SKM-1 treated with dmso at 0.1 percent for 144 hours (cell line): ENCODE measurements around the gene ARHGEF7.
"Not testable (repeated sequence)": the region's sequence is repeated elsewhere in the genome, so short reads cannot be mapped to it uniquely, and the experiment has no call there.

ENCODE experiments used
- DNase-seq: peaks from one replicate; lab custom pipeline; 2025; ENCODE audit not compliant: unreplicated experiment; lab: John Stamatoyannopoulos, UW

ARHGEF7 gene

DNA sequence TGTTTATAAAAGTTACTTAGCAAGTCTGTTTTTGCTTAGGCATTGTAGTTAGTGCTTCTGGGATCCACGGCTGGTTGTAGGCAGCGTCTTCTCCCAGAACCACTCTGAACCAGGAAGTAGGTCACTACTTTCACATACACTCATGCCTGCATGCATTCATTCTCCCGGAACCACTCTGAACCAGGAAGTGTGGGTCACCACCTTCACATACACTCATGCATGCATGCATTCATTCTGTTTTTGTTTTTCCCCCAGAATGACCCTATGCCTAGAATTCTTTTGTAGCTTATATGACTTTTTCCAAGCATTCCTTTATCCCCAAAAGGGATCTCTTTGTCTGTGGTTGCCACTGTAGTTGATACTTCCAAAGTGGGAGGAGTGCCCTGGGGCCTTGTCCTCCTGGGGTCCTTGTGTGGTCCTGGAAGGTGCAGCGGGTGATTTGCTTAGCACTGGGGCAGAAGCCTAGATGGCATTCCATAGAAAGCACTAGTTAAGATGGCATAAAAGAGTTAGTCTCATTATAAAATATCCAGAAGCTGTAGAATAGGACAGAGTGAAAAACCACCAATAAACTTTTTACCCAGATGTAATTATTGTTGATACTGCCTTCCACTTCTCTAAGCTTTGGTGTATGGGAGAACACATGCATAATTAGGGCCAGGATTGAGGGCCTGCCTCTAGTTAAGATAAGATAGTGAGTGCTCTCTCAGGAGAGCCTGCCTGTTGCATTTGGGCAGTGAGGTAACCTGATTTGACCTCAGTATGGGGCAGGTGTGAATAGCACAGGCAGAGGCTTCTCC is 136.7 kb downstream of the ARHGEF7 start:
- no peak for DNase-seq

DNA sequence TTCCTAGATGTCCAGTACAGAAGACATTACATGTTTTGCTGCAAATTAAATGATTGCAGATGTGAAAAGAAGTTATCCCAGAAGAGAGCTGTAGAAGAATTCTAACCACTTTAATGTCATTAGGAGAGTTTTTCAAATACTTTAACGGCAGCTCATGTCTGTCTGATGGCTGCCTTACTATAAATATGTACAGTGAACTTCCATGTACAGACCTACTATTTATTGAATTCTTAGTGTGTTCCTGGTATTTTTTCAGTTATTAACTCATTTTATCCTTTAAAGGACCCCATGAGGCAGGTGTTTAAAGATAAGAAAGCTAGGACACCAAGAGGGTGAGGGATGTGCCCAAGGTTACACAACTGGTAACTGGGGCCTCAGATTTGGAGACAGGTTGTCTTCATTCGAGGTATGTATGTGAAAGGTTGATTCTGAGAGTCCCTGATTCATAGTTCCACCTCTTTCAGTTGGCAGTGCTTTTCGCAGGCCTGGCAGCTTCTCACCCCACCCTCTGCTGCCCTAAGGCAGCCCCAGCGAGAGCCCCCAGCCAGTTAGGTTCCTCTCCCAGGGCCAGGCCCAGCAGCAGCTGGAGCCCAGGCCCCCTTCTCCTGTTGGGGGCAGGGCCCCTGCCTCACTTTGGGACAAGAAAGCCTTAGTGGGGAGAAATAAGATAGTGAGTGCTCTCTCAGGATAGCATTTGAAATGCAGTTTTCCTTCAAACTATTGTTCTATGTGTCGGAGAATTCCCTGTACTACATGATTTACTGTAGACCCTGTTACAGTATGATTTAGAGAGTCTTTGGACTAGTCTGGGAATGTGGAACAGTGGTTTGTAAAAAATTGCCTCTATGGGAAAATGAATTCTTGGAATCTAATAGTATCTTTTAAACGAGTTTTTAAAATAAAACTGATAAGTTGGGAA is 137.6 kb downstream of the ARHGEF7 start:
- no peak for DNase-seq

DNA sequence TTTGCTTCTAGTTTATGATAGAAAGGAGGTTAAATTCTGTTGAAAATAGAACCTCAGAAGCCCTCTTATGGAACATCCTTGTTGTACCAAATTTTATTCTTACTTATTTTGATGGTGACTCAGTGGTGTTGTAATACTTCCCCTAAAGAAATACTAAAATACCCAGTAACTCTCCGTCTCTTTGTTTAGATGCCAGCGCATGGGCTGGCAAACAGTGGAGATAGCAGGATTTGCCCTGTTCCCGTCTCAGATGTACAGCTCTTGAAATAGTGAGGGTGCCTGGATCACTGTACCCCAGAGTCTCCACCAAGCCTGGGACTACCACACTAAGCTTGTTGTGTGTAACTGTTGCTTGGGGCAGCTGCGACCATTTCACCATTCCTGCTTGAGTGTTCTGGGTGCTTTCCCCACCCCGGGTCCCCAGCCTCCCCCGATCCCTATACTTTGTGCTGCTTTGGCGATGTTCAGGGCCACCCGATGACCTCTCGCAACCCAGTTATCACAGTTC is 138.3 kb downstream of the ARHGEF7 start:
- DNase-seq, result no peak

DNA sequence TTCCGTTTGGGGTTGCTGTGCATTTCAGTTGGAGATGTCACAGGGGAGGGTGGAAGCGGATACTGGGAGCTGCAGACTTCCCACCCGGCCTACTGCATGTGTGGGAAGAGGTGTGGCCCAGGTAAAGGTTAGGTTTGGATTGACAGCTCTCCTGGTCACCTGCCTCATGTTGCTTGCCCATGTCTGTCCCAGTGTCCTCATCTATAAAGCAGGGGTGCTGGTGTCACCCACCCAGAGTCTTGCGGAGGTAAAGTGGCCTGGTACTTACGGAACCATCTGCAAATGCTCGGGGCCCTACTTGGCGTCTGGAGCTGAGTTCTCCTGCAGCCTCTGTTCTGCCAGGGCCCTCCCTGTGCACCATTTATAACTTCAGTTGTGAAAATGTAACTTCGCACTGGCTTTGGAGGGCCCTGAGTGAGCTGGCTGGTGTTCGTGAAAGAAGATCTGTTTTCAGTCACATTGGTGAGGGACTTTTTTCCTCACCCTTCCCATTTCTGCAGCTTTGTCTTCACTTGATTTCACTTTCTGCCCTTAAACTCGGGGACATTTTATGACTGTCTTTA is 140.2 kb downstream of the ARHGEF7 start:
- DNase-seq, result no peak

DNA sequence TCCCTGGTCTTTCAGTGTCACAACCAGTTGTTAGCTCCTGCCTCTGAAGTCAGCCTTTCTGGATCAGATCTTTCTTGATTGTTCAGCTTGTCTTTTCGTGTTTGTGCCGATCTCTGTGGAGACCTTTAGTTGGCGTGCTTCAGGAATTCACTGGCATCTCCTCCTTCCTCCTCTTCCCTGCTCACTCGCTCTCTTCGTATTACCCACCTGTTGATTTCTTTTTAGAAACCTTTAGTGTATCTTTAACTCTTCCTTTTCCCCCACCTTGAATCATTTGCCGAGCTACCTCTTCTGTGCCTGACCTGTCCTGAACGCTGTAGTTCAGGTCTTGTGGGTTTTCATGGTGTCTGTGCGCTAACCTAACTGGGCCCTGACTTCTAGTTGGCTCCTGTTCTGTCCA is 141.3 kb downstream of the ARHGEF7 start:
- no peak for DNase-seq

DNA sequence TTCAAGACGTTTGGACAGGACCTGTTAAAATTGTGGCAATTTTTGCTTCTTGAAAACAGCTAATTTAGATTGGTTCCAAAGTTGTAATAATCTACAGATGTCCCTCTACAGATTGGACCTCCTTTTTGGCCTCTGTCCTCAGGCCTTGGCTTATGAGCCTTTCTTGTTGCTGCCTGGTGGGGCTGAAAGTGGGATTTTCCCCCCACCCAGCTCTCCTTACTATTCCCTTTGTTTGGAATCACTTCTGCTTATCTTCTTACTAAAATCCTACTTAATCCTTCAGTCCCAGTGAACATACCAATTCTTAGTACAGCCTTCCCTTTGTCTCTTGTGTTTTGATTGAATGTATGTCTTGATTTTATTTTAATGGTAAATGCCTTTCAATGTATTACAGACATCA is 141.8 kb downstream of the ARHGEF7 start:
- no peak for DNase-seq

DNA sequence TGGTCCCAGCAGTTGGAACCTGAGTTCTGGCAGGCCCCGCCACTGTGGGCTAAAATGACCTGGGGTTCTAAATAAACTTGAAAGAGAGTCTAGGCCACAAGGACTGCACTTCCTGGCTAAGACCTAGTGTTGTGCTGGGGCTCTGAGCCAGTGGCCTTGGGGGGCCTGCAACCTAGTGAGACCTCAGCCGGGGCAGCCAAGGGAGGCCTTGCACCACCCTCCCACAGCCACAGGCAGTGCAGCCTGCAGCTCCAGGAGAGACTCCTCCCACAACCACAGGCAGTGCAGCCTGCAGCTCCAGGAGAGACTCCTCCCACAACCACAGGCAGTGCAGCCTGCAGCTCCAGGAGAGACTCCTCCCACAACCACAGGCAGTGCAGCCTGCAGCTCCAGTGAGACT is 142.8 kb downstream of the ARHGEF7 start:
- DNase-seq, result not testable (repeated sequence)

DNA sequence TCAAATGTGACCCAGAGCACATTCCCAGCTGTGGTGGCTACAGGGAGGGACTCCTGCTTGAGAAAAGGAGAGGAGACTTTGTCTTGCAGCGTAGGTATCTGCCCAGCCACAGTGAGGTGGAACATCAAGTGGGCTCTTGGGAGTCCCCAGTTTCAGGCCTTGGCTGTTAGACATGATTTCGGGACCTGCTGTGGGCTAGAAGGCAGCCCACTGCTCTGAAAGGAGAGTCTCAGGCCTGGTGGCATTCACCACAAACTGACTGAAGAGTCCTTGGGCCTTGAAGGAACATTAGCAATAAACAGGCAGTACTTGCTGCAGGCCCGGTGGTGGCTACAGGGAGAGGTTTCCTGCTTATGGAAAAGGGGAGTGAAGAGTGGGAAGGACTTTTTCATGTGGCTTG is 143.5 kb downstream of the ARHGEF7 start:
- no peak for DNase-seq

DNA sequence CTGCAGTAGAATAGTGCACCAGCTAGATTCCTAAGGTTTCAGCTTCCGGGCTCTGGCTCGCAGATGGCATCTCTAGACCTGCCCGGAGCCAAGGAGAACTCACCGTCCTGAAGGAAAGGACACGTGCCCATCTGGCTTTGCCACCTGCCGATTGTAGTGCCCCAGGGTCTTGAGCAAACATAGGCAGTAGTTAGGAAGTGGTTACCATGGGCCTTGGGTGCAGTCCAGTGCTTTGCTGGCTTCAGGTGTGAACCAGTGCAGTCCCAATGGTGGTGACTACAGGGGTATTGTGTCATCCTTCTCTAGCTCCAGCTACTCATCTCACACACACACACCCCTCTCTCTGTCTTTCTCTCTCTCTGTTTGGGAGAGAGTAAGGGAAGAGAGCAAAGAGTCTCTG is 143.9 kb downstream of the ARHGEF7 start:
- DNase-seq, result no peak

DNA sequence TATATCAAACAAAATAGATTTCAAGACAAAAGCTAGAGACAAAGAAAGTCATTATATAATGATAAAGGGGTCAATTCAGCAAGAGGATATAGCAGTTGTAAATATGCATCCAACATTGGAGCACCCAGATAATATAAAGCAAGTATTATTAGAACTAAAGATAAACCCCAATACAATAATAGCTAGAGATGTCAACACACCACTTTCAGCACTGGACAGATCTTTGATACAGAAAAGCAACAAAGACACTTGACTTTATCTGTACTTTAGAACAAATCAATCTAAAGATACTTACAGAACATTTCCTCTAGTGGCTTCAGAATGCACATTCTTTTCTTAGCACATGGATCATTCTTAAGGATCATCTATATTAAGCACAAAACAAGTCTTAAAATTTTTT is 146.2 kb downstream of the ARHGEF7 start:
- no peak for DNase-seq

DNA sequence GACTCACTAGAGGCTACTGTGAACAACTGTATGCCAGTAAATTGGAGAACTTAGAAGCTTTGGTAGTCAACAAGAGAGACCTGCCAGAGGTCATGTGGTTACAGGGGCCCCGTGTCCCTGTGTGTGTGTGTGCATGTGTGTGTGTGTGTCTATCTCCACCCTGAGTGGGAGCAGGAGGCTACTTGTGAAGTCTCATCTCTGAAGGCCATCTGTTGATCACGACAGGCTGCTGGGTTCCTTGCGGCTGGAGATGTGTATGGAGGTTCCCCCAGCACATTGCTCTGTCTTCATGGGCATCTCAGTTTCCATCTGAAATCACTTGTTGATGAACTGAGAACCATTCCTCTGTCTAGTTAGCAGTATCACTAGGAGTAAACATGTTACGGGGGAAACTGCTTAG is 147.2 kb downstream of the ARHGEF7 start:
- no peak for DNase-seq

DNA sequence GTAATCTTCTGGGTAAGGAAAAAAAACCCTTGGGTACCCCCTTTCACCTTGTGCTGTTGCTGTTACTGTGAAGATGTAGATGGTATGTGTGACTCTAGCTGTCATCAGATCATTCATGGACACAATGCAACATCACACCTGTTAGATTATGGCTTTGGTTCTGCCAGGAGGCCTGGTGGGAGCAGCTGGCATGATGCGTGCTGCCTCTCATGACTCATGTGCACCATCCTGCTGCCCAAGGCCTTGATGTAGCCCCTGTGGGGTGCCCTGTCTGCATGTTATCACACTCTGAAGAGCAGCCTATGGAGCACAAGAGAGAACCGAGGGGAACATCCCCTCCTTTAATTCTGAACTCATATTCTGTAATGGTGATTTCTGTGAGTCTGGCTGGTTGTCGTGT is 147.6 kb downstream of the ARHGEF7 start:
- no peak for DNase-seq

DNA sequence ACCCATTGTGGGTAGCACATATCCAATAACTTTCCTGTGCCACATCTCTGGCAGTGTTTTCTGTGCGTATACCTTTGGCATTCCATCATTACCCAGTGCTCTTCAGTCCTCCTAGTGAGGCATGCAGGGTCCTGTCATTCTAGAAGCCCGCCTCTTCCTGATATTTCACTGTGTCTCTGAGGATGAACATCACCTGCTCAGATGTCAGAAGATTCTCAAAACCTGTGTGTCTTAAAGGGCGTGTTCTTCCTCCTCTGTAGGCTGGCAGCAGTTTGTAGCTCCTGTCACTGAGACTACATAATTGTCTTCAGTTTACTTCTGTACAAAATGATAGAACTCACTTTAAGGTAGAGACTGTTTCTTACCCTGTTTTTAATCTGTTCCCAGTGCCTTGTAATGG is 148.5 kb downstream of the ARHGEF7 start:
- no peak for DNase-seq

DNA sequence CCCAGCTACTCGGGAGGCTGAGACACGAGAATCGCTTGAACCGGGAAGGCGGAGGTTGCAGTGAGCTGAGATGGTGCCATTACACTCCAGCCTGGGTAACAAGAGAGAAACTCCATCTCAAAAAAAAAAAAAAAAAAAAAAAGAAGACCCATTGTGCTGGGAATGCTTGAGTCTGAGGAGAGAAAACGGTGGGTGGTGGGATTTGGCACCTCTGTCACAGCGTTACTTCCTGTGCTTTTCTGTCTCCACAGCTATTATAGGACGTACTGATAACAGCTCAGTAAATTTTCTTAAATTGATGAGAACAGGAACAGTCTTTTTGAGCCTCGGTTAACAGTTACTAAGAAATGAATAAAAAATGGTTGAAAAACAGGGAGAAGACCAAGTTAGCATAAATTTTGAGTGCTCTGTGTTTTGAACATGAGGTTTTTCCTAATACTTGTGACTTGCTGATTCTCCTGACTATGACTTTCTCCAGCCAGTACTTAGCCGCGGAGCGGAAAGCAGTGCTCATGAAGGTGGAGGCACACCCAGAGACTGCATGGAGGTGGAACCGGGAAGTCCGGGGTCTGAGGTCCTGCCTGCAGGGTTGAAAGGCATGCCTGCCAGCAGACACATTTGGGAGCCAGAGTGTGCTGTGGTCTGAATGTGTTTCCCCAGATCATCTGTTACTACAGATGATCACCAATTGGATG is 150.0 kb downstream of the ARHGEF7 start:
- DNase-seq, result no peak

DNA sequence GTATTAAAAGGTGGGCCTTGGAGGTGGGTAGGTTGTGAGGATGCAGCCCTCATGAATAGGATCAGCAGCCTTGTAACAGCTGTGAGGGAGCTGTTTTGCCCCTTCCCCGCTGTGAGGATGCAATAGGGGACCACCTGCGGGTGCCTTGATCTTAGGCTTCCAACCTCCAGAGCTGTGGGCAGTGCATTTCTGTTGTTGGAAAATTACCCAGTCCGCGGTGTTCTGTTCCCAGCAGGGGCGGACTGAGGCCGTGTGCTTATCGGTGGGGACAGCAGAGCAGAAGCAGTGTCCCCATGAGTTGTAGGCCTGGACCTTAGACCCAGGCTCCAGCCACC is 150.6 kb downstream of the ARHGEF7 start:
- no peak for DNase-seq

DNA sequence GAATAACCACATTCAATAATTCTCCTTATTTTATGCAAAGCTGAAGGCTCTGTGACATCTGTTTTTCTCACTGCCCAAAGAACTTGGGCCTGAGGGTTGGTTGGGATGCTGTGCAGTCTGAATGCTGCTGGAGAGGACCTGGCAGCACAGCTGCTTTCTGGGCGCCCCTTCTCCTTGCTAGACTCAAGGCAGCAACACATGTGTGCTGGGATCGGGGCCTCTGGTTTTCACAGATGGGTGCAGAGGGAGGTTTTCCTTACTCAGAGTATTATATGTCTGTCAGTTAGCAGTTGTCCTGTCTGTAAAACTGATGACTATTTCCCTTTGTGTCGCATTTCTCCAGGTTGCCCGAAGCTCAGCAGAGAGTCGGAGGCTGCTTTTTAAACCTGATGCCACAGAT is 152.1 kb downstream of the ARHGEF7 start:
- DNase-seq, result no peak

DNA sequence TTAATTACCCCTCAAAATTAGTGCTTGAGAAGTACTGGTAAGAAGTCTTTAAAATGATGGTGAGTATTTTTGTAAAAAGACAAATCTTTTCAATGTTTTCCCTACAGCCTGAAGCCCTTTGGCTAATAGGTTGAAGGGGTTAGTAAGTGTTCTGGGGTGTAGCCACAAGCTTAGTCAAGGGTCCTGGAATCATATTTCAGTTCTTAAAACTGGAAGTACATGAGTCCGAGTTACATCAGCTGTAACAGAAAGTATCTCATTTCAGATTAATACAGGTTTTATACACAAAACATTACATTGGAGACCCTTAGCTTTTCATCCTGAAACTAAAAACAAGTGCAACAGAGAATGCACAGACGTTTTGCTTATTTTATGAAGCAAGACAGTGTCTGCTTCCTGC is 152.7 kb downstream of the ARHGEF7 start:
- no peak for DNase-seq

DNA sequence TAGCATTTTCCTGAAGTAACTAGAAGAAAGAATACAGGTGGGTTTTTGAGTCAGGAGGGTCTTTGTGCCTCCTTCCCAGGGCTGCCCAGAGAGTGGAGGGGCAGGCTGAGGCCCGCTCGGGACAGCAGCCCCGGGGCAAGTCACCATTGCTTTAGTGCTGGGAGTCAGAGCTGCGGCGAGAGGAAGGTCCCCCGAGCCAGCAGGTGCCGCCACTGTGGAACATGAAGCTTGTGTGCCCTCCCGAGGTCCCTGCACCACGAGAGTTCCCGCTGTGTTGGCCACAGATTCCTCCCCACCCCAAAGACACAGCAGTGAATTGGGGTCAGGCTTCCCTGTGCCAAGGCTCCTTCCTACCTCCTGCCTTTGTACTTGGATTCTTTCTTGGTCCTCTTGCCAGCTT is 154.4 kb downstream of the ARHGEF7 start:
- no peak for DNase-seq

DNA sequence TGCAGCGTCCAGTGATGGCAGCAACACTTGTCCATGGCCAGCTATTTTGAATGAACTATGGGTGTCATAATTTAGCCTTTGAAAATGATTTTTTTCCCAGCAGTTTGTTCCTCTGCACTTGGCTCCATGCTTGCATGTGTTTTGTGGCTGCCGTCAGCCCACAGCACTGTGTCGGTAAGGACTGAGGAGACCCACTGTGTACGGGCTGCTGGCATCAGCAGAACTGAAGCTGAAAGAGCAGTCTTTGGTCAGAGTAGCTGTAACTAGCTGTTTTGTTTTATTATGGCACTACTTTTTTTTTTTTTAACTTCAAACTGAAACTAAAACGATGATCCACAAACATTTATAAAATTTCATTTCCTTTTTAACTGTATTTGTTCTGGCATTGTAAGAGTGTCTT is 155.0 kb downstream of the ARHGEF7 start:
- DNase-seq, result no peak

DNA sequence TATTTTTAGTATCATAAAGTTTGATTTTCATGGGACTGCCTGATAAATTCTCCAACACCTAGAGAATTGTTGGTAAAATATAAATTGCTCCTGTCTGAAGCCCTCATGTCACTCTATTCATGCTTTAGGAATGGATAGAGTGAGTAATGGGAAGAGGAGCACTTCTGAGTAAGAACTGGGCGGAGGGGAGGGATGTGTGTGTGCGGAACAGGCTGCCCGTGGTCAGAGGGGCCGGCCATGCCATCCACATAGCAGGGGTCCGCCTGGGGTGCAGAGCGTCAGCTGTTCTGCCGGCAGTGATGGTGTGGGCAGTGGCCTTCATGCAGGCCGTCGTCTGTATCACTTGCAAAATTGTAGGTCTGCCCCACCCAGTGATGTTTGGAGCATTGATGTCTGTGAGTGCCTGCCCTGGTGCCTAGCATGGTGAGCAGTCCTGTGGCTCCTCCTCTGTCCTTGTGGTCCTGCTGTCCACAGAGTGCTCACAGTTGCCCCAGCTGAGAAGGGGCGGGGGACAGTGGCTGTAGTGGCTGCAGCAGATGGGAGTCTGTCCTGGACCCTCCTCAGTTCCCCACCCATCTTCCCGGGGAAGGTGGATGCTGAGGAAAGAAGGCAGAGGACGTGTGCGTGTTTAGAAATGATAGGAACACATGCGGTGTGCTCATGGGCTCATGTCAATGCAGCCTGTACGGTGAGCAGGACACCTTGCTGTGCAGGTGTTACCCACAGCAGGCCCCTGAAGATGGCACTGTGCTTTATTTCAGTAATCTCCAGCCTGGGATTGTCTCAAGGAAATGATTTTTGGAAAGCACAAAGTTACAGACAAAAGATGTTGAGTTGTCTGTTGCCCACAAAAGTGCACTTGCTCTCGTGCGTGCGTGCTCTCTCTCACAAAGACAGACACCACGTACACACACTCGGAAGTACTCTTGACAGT is 155.9 kb downstream of the ARHGEF7 start:
- DNase-seq, result no peak
